Hepatocyte (in vitro differentiated cells): Measurements from ENCODE around the gene BLOC1S1.

Source experiments
- CTCF ChIP-seq: fragments of 200-600 bp; sonication (generic); IDR thresholded peaks from 2 replicates; pipeline ENCODE4 v1.5.1; 2016; ENCODE audit warnings: antibody characterized with exemption, mild to moderate bottlenecking; ENCODE audit not compliant: poor library complexity
- EZH2 ChIP-seq: fragments of 200-600 bp; sonication (generic); IDR thresholded peaks from 2 replicates; pipeline ENCODE4 v1.6.1; 2016; ENCODE audit warnings: antibody characterized with exemption, mild to moderate bottlenecking, borderline replicate concordance

- no peak for TF ChIP-seq CTCF
- TF ChIP-seq EZH2 = no peak
Measured at GRCh38 chr12:55708695-55709233, 7.1 kb upstream of the BLOC1S1 start.
